ENCODE measurements around the gene AQP6.

- no peak for TF ChIP-seq EZH2 (IDR thresholded peaks at IDR 0.05; ENCODE audit: insufficient read depth, poor library complexity, severe bottlenecking)
- TF ChIP-seq EZH2phosphoT487 (IDR thresholded peaks at IDR 0.05; ENCODE audit: insufficient read depth, low read depth), result no peak
Measured at GRCh38 chr12:49953961-49954846, 18.5 kb upstream of the AQP6 start.

All from GM23248 (cell line).